Measurements from ENCODE around the gene MYO1B.

DNA sequence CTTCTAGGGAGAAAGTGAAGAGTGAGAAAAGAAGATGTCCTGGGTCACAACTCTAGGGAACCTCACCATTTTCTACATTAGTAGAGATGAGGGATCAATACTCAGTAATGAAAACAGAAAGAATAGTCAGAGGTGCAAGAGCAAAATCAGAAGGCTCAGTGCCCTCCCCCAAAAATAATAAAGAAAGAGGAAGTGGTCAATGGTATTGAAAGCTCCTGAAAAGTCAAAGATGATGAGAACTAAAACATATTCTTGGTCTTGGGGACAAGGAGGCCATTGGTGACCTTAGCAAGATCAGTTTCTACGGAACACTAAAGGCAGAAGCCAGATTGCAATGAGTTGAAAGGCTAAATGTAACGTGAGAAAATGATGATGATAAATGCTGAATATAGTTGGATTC lies 24.5 kb upstream of the MYO1B start:
- TF ChIP-seq, protein P1, sequence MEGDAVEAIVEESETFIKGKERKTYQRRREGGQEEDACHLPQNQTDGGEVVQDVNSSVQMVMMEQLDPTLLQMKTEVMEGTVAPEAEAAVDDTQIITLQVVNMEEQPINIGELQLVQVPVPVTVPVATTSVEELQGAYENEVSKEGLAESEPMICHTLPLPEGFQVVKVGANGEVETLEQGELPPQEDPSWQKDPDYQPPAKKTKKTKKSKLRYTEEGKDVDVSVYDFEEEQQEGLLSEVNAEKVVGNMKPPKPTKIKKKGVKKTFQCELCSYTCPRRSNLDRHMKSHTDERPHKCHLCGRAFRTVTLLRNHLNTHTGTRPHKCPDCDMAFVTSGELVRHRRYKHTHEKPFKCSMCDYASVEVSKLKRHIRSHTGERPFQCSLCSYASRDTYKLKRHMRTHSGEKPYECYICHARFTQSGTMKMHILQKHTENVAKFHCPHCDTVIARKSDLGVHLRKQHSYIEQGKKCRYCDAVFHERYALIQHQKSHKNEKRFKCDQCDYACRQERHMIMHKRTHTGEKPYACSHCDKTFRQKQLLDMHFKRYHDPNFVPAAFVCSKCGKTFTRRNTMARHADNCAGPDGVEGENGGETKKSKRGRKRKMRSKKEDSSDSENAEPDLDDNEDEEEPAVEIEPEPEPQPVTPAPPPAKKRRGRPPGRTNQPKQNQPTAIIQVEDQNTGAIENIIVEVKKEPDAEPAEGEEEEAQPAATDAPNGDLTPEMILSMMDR (conservative IDR thresholded peaks at IDR 0.05; ENCODE audit: low read depth, low read length) = no peak
- TF ChIP-seq EZH2 (IDR thresholded peaks at IDR 0.05; ENCODE audit: borderline replicate concordance, low read depth, low read length, poor library complexity, severe bottlenecking) = no peak

Data from A673 (cell line).